NCI-H1417 (cell line): ENCODE data around the gene JPH2.
"Not testable (repeated sequence)": the region's sequence is repeated elsewhere in the genome, so short reads cannot be mapped to it uniquely, and the experiment has no call there.

Experiments
- DNase-seq, 3 experiments: peaks; one replicate each; lab custom pipeline; 2025; lab: John Stamatoyannopoulos, UW

Gene JPH2

GRCh38 chr20:44187054-44187771 lies at the start of gene JPH2:
Gene JPH2, minus strand, starts transcription at chr20:44187188. Its CDS starts 483 bp downstream, at chr20:44186705.
- no peak for DNase-seq

- DNase-seq, result no peak
These were observed 48.7 kb upstream of the JPH2 start for GRCh38 chr20:44235702-44236101.

- DNase-seq, result no peak
These were observed 47.8 kb upstream of the JPH2 start for GRCh38 chr20:44234566-44235317.

- DNase-seq, result no peak
These were observed 46.5 kb upstream of the JPH2 start for GRCh38 chr20:44233436-44234016.

GRCh38 chr20:44232469-44232856 lies 45.5 kb upstream of the JPH2 start:
- DNase-seq, result not testable (repeated sequence)

- peak in 1 of 3 experiments; percentile 27 for DNase-seq
These were observed 44.9 kb upstream of the JPH2 start for GRCh38 chr20:44231713-44232468.

- no peak for DNase-seq
These were observed 44.2 kb upstream of the JPH2 start for GRCh38 chr20:44231193-44231592.

- no peak for DNase-seq
These were observed 41.7 kb upstream of the JPH2 start for GRCh38 chr20:44228465-44229258.

- no peak for DNase-seq
These were observed 37.6 kb upstream of the JPH2 start for GRCh38 chr20:44224637-44225036.

GRCh38 chr20:44223721-44224120 lies 36.7 kb upstream of the JPH2 start:
- DNase-seq, result no peak

- DNase-seq, result no peak
These were observed 35.8 kb upstream of the JPH2 start for GRCh38 chr20:44222633-44223368.

- no peak for DNase-seq
These were observed 35.0 kb upstream of the JPH2 start for GRCh38 chr20:44222027-44222426.

GRCh38 chr20:44221368-44221954 lies 34.5 kb upstream of the JPH2 start:
- DNase-seq, result no peak

GRCh38 chr20:44219791-44220190 lies 32.8 kb upstream of the JPH2 start:
- no peak for DNase-seq

- DNase-seq, result no peak
These were observed 32.3 kb upstream of the JPH2 start for GRCh38 chr20:44219170-44219730.

- no peak for DNase-seq
These were observed 31.5 kb upstream of the JPH2 start for GRCh38 chr20:44218446-44218845.

GRCh38 chr20:44217342-44218092 lies 30.5 kb upstream of the JPH2 start:
- peak; percentile 70 to 87 (median 76) for DNase-seq

- peak; percentile 36 to 69 (median 50) for DNase-seq
These were observed 28.1 kb upstream of the JPH2 start for GRCh38 chr20:44215125-44215524.

- DNase-seq, result no peak
These were observed 25.8 kb upstream of the JPH2 start for GRCh38 chr20:44212792-44213191.
